ENCODE results near the gene NFATC1. TPM values are rescaled to one million over a fixed set of nuclear protein-coding genes. Genes with fewer than 3 reads are reported as not detected.

NFATC1 gene
- total RNA-seq, 1 donor from 2014 or later = 17.0 TPM

DNA sequence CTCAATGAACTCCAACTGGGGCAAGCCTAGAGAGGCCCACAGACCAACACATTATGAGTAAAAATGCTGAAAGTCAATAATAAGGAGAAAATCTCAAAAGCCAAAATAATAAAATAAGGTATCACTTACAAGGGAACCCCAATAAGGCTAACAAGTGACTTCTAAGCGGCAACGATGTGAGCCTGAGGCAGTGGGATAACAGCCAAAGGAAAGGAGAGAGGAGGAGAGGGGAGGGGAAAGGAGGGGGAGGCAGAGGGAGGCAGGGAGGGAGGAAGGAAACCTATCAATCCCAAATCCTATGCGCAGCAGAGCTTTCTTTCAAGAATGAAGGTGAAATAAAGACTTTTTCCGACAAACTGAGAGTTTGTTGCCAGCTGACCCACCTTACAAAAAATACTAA is 6.0 kb upstream of the NFATC1 start:
- no peak for DNase-seq

DNA sequence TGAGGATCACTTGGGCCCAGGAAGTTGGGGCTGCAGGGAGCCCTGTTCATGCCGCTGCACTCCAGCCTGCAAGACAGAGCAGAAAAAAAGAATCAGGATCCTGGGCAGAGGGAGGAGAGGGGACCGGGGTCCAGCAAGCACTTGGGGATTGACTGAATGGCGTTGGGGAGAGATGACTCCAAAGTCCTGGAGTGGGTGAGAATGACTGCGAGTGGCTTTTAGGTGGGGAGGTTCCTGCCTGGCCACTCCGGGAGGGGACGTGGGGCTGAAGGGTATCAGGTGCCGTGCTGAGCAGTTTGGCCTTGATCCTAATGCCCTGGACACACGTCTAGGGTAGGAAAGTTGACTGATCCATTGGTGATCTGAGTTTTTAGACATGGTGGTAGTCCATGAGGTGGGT is 3.5 kb upstream of the NFATC1 start:
- DNase-seq = no peak

DNA sequence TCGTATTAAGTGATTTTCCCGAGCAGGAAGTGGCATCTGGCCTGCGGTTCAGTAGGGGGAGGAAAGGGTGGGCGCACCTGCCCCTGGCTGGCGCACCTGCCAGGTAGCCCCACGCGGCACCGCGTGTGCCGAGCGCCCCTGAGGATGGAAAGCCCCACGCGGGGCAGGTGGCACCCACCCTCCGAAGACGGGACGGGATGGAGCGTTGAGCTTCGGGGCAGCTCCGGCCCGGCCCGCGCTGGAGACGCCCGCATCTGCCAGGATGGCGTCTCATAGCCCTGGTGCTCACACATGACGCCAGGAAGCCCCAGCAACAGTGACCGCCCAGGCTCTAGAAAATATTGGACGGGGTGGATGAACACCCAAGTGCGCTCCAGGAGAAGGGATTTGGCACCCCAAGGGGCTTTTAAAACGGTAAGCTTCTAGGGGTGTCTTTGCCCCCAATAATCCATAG is 2.5 kb upstream of the NFATC1 start:
- peak; percentile 63 for DNase-seq

DNA sequence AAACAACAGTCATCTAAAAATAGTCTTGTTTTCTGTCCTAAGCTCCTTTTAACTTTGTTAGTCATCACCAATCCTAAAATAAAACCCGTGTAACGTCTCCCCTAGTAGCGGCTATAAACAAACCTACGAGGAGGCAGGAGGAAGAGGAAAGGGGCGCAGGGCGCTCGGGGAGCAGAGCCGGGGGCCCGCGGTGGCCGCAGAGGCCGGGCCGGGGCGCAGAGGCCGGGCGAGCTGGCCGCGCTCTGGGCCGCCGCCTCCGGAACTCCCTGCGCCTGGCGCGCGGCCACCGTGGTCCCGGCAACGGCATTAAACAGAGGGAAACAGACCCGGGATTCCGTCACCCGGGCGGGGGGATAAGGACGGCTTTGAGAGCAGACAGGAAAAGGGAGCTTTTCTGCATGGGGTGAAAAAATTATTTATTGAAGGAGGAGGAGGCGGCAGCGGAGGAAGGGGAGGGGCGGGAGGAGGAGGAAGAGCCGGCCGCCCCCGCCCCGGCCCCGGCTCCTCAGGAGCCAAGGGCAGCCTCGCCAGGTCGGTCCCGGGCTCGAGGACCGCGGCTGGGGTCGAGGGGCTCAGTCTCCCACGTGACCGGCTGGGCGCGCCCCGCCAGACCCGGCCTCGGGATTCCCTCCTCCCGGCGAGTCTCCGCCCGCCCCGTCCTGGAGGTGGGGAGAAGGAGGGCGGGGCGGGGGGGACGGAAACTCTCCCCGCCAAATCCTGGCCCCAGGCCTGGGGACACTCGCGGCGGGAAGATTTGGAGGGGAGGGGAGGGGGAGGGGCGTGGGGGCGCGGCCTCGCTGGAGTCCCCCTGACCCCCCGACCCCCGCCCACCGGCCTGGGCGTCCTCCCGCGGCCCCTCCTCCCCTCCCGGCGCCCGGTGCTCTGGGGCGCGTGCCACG is 1.8 kb upstream of the NFATC1 start:
- DNase-seq = peak; percentile 96

DNA sequence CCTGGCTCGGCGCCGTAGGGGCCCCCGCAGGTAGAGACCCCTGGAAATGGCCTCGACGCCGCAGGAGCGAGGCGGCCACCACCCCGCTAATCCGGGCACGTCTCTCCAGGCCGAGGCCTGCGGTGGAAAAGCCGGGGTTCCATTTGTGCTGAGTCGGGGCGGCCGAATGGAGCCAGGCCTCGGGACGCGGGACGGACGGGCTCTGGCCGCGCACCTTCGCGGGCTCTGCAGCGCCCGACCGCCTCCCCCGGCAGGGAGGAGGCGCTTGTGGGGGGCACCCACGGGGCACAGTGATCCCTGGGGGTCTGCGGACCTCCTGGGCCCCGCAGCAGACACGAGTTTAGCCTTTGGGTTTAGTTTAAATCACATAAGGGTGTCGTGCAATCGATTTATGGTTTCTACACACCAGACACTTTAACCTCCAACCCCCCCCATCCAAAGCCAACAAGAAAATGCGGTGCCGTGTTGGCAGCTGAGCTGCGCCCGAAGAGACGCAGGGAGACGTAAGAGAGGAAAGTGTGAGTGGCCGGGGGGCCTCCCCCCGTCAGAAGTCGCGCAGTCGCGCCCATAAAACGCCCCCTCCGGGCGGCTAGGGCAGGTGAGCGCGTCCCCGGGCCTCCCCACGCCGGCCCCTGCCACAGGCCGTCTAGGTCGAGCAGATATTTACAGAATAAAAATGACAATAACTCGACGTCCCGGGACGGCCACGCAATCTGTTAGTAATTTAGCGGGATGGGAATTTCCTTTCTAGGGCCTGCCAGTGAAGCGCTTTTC is 1.0 kb upstream of the NFATC1 start:
- DNase-seq = peak; percentile 58

DNA sequence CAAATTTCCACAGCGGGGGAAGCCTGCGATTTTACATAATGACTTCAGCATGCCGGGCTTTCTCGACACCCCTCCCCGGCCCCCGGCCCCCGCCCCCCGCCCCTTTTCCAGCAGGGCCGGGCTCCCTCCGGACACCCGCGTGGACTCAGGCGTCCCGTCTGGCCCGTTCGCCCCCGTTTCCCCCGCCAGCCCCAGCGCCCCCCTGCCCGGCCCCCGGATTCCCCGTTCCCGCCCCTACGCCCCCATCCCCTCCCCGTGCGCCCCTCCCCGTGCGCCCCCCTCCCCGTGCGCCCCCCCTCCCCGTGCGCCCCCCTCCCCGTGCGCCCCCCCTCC is 456 bp upstream of the NFATC1 start:
- no peak for DNase-seq

DNA sequence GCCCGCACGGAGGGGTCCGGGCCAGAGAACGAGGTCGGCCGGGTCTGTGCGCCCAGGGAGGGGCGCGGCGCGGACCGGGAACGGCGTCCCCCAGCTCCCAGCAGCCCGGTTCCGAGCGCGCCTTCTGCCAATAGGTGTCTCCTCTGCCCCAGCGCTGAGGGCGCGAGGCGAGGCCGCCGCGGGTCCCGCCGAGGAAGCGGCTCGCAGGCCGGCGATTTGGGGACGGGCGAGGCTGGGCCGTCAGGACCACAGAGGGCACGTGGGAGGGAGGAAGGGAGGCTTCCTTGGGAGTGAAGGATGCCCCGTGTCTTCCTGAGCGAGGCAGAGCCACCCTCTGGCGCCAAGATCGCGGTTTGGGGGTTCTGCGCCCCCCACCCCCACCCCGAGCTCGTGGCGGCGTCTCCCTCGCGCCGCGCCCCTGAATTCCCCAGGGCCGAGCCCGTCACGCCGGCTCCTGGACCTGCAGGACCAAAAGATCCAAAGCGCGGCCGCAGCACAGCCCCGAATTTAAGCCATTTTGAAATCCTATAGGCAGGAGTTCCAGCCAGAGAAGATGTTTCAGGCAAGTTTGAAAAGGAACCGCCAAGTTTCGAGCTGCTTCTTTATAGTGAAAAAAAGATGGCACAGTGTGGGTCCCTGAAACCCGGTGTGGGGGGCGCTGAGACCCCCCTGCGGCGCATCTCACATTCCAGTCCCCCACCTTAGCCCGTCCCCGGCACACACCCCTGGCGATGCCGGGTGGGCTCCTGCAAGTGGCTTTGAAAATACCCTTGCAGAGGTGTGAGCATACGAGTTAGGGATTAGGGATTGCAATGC is 909 bp downstream of the NFATC1 start:
- DNase-seq = peak; percentile 72

DNA sequence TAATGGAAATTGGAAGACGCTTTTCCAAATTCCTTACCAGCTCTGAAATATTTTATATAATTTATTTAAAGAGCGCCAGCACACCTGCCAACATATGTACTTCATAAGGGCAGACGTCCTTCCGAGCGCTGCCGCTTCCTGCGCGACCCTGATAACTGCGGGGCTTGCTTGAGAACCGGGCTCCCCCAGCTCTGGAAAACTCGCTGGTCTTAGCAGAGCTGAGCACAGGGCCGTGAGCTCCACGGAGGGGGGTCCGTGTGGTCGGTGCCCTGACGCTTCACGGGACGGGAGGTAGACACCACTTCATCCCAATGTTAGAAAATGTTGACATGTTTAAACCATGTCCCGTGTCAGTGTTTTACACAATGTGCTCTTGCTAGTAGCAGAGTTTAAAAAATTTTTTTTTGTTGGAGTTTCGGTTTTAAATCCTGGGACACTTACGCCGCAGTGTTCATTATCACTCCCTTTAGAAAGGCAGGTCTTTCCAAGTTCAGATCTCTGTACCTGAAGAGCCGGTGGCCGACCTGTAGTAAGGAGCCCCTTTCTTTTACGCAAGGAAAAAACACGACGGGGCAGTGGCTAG is 1.6 kb downstream of the NFATC1 start:
- peak; percentile 30 for DNase-seq

DNA sequence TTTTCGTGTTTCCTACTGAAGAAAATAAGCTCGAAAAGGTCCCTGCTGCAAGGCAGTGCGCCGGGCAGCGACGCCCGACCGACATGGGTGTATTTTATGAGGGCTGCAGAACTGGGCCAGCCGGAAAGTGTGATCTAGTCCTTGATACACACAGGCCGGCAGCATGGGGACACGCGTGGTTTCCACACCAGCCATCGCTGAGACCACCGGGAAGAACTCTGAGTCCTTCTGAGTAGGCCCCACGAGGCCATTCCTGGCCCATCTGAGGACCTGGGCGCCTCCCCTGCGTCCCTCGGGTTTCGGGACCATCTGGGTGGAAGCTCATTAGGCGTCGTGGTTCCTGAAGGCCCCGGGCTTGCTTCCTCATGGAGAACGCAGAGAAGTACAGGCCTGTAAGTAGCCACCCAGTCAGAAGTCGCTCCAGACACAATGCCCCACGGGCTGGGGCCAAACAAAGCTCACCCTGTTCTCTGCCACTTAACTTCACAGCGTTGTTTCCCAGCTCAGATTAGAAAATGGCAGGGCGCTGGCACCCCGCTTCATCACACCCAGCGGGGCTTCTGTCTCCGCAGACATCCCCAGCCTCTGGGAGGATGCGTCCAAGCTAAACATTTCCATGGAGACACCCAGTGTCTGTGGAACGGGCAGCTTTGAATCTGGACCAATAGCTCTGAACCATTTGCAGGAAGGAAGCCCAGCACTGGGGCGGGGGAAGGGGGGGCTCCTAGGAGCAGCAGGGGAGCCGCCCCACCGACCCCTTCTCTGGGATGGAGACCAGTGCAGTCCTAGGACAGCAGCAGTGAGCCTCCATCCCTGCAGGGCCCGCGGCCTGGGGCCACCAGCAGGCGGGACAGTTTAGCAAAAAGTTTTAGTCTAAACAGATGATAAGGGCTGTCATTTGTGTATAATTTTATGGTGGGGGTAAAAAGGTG is 2.4 kb downstream of the NFATC1 start:
- peak; percentile 47 for DNase-seq

DNA sequence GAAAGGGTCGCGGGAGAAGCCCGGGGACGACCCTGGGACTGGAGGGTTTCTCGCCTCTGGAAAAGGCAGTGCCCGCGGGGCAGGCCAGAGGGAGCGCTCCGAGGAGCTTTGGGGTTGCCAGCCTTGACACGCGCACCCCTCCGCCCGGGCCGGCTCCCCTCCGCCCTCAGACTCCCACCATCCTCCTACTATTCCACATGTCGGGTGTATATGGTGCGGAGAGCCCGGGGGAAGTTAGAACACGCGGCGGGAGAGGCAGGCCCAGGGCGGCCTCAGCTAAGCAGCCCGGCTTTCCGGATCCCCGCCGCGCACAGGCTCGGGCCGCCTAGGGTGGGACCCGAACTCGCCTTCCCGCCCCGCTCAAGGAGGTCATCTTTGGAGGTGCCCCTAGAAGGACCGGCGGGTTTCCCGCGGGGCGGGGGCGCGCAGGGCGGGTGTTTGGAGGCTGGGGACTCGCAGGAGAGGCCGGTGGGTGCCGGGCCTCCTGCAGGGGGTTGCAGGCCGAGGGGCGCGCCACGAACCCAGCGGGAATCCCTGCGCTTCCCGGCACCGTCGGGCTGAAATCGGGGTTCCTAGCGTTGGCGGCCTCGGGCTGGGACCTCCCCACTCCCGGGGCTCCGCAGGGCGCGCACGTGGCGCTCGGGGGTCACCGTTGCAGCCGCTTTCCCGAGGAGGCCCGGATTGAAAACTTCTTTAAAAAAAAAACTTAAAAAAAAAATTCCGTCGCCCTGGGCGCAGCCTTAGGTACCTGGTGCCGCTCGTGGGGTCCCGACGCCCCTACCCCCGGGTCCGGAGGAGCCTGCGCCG is 3.7 kb downstream of the NFATC1 start:
- DNase-seq = peak; percentile 42

DNA sequence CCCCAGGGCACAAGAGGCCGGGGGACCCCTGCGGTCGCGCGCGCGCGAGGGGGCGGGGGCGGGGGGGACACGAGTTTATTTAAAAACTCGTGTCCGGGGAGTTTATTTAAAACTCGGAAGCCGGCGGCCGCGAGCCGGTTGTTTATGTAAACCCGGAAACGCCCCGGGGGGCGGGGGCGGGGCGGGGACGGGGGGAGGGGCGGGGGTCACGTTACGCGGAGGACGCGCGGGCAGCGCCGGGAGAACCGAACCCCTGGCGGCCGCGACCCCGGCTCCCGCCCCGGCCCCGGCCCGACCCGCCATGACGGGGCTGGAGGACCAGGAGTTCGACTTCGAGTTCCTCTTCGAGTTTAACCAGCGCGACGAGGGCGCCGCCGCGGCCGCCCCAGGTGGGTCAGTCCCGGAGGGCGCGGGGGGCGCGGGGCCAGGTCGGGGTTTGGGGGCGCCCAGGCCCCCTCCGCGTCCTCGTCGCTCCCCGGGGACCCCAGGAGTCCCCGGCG is 4.4 kb downstream of the NFATC1 start:
- DNase-seq = peak; percentile 45

DNA sequence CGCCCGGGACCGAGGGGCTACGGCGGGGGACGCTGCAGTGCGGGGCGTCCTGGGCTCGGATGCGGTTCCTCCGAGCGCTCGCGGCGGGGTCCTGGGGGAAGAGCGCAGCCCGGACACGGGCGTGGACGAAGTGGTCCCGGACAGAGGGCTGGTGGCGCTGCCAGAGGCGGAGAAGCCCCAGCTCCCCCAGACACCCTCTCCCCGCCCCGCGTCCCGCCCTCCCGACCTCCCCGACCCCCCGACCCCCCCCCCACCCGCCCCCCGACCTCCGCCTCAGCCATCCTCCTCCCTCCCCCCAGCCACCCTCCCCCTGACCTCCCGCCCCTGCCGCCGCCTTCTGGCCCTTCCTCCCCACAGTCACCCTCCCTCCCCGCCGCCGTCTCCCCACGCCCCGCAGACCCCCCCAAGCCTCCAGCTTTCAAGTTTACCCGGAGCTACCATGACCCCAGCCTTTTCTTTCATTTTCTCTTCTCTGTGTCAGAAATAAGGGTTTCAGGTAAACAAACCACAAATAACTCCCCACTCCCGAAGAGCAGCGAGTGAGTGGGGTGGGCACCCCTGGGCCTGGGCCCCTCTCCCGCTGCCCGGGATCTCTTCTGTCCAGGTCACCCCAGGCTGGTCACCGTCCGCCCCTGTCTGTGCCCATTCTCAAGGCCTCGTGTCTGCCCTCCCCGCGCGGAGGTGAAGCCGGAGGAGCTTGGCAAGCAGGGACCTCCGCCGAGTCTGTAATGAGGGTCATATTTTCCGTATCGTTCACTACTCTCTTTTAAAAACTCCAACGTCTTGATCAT is 5.1 kb downstream of the NFATC1 start:
- peak; percentile 56 for DNase-seq

DNA sequence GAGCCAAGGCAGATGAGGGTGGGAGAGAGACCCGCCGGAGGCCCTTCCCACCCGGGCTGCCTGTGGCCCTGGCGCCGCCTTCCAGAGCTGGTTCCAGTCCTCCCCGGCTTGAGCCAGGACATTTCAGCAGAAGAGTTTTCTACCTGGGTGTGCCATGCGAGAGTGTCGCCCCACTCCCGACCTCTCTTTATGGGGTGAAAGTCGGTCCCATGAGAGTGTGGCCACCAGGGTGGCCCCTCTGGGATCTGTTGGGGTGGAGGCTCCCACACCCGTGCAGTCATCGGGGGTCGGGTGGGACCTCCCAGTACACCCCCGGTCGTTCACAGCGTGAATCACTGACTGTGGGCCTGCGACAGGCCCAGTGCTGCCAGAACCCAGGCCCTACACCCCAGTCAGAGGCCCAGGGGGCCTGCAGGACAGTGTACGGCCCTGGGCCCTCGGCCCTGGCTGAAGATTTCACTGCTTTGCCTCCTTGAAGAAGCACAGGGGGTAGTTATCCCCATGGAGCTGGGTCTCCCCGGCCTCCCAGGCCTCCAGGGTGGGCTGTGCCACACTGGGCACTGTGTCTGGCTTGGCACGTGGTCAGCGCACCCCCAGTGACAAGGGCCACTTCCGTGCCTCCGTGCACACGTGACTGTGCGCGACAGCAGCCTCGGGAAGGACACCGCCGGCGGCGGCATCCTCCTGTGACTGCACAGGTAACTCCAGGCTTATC is 5.9 kb downstream of the NFATC1 start:
- DNase-seq = peak; percentile 25

DNA sequence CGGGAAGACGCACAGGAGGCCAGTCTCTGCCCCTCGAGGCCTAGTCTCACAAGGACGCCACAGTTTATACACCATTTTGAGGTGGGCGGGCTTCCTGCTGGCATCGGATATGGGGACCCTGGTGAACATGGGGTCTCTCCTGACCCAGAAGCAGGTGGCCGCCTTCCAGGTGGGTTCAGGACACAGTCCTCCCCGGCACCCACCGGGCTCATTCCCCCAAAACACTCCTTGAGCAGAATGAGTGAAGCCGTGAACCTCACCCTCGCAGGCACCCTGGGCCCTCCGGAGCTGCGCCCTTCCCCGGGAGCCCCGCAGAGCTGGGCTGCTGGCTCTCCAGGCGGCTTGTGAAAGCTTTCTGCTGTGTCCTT is 6.5 kb downstream of the NFATC1 start:
- DNase-seq = no peak

DNA sequence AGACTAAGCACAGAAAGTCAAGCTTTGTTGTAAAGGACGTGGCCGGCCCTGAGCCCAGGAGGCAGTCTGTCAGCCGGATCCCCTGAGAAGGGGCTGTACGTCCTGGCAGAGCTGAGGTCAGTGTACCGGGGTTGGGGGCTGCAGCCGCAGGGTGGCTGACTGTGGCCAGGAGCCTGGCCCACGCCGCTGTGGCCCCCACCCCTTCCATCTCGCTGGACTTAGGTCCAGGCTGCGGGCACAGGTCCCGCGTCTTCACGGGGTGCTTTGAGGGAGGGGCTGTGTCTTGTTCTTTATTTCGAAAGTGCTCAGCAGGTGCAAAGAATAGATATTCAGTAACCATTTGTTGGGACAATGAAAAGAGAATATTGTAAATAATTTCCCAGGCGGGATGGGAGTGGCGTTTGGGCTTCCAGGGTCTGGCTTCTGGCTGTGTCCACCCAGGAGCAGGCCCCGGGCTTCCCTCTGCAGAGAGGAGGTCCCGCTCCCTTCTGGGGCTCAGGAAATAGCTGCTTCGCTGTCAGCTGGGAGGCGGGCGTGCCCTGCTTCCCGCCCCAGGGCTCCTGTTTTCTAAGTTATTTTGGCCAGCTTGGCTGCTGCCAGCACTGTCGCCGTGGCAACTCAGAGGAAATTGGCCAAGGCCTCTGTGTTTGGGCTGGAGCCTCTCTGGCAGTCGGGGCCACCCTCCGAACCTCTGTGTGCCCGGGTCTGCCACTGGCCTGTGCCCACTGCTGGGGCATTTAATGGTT is 7.4 kb downstream of the NFATC1 start:
- DNase-seq = peak; percentile 78

DNA sequence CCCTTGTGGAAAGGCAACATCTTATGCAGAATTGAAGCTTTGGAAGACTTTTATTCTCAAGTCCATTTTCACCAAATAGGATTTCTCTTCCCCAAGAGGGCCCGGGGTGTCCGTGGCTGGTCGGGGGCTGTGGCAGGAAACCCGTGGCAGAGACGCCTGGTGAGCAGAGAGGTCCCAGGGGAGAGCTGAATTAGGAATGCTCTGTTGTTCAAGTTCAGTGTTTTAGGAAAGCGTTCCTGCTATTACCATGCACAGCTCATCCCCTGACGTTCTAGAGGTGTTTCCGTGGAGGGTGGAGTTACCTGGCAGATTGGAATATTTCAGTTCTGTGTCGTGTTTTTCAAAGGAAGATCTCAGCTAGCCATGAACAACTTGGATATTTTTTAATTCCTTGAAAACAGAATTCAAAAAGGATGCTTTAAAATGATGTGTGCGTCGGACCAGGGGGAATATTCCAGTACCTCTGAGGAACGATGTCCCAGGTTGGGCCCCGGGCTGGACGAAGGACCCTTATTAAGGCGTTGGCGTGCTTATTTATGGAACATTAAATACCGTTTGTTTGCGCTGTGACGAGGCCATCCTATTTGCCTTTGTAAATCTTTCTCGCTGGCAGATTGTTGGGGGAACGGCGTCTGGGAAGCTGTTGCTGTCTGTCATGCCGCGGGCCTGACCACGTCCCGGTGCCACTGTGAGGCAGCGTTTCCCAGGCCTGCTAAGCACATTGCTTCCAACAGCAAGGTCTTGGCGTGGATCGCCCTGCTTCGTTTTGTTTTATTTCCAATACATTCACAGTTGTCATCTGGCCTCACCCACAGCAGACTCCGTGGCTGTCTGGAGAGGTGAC is 8.2 kb downstream of the NFATC1 start:
- peak; percentile 59 for DNase-seq

DNA sequence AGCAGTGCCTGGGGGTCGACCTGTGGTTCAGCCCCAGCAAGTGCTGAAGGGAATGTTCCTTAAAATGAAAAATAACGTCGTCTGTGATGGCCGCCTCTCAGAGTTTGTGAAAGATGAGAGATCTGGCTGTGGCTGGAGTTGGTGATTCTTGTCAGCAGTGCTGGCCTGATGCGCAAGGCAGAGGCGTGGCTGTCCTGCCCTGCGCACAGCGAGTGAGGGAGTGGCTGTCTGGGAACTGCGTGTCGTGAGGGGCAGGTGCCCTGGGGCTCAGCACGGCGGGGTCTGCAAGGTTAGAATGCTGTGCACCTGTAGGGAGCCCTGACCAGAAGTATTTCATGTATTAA is 8.8 kb downstream of the NFATC1 start:
- peak; percentile 31 for DNase-seq

All from dermis blood vessel endothelial cell (primary cell).